NCI-H2227 (cell line): ENCODE data around the gene DNAJC22.
A peak's percentile ranks its signal among the peaks of the same experiment; 100 is the strongest.
"Not testable (repeated sequence)": the region's sequence is repeated elsewhere in the genome, so short reads cannot be mapped to it uniquely, and the experiment has no call there.

ENCODE experiments used
- DNase-seq: peaks from one replicate; lab custom pipeline; 2025; ENCODE audit not compliant: unreplicated experiment; lab: John Stamatoyannopoulos, UW

DNAJC22 gene

DNA sequence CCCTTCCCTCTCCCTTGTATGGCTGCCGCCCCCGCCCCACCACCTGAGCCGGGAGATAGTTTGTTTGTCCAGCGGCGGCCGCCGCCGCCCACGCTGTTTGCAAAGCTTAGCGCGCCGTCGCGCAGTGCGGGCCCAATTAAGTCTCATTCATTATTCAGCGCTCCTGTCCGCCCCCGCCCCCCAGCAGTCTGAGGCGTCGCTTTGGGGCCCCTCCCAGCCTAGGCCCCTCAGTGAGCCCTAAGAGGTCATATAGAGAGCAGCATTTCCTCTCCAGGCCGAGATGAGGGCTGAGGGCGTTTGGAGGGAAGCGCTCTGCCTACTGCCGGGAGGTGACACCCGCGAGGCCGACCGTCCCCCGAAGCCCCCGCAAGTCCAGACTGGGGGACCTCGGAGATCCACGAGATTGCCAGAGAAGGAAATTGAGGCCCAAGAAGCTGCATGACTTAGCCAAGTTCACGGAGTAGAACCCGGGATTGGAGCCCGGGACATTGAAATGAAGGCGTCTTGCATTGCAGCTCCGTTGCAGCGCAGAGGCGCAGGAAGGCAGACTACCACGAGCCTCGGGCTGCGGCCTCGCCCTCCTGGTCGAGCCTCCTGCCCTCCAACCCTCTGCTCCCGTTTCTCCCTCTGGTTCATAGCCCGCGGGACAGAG, at the start of gene DNAJC22:
Gene DNAJC22 (plus strand): TSS at position 230 of the 652 bp plus-strand sequence. CDS start 1,985 bp downstream, outside the sequence.
- DNase-seq = peak; percentile 16

DNA sequence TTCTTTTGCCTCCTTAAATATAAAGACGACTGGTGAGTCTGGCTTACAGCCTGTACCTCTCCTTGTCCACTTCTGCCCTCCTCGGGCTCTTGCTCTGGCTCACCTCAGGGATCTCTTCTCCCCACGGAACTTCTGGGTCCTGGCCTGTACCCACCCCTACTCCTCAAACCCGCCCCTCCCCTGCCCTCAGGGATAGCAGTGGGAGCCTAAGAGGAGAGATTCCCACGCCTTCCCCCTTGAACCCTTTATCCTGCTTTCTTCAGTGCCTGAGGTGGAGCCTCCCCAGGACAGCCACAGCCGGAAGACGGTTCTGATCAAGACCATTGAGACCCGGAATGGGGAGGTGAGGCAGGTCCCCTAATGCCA, 49.0 kb upstream of the DNAJC22 start:
- DNase-seq = no peak

DNA sequence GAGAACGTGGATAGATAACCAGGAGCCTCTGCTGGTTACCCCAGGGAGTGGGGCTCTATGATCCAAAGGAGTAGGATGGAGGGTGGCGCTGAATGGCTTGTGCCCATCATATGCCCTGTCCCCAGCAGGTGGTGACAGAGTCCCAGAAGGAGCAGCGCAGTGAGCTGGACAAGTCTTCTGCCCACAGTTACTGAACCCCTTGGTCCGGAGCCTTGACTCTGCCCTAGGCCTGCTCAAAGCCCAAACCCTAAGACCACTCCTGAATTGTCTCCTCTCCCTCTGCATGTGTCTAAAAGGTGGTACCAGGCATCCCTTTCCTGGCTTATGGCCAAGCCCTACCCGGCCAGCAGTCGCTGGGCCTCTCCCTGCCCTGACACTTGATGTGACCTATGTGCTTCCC, 48.5 kb upstream of the DNAJC22 start:
- DNase-seq = no peak

DNA sequence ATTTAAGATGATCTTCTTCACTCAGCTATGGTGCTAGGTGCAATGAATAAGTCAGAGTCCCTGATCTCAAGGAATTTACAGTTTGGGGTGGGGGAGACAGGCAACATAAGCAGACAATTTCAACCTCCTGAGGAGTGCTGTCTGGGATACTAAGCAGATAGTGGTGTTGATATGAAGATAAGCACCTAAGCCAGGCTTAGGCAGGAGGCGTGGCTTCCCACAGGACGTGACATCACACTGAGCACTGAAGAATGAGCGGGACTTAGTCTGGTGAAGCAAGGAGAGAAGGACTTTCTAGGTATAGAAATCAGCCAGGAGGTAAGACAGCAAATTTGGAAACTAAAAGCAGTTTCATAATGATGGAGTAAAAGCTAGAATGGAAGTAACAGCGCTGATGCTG, 44.9 kb upstream of the DNAJC22 start:
- DNase-seq = no peak

DNA sequence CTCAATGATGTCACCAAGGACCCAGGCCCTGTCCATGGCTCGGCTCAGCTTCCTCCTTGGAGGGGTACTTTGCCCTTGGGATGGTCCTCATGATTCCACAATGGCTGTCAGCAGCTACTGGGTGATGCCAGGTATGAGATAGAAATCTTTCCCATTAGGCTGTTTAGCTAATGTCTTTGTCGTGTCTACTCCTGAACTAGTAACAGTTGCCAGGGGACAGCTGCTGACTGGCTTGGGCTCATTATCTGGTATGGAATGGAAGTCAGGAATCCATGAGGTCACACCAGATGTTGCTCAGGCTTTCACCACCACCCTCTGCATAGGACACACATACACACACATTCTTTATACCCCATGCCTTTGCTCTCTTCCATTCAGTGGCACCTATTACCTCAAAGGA, 42.5 kb upstream of the DNAJC22 start:
- no peak for DNase-seq

DNA sequence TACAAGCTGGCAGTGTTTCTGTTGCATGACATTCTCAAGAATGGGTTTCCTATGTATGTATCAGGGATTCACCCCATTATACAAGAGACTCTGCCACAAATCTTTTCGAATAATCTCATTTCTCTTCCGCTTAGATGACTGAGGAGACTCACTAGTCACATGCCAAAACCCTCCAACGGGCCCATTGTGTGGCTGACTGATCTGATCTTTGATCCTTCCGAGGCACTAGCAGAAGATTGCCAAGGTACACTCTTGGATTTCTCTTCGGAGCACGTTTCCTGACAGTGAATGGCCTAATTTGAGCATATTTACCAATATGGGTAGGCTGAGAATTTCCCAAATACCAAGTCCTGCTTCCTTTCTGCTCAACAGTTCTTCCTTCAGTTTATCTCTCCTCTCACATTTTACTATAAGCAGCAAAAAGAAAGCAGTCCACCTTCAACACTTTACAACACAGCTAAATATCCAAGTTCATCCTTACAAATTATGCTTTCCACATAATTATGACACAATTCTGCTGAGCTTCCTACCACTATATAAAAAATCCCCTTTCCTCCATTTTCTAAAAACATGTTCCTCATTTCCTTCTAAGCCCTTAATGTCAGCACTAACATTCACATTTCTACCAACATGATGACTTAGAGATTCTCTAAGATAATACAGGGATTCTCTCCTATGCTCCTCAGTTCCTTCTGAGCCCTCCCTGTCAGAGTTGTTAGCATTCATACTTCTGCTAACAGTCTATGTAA, 40.8 kb upstream of the DNAJC22 start:
- no peak for DNase-seq

DNA sequence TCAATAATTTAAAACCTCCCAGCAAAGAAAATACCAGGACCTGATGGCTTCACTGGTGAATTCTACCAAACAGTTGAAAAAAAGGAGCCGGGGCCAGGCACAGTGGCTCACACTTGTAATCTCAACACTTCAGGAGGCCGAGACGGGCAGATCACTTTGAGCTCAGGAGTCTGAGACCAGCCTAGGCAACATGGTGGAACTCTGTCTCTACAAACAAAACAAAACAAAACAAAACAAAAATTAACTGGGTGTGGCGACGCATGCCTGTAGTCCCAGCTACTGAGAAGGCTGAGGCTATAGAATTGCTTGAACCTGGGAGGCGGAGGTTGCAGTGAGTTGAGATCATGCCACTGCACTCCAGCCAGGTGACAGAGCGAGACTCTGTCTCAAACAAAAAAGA, 37.3 kb upstream of the DNAJC22 start:
- no peak for DNase-seq

DNA sequence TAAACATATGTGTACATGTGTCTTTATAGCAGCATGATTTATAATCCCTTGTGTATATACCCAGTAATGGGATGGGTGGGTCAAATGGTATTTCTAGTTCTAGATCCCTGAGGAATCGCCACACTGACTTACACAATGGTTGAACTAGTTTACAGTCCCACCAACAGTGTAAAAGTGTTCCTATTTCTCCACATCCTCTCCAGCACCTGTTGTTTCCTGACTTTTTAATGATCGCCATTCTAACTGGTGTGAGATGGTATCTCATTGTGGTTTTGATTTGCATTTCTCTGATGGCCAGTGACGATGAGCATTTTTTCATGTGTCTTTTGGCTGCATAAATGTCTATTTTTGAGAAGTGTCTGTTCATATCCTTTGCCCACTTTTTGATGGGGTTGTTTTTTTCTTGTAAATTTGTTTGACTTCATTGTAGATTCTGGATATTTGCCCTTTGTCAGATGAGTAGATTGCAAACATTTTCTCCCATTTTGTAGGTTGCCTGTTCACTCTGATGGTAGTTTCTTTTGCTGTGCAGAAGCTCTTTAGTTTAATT, 36.2 kb upstream of the DNAJC22 start:
- not testable (repeated sequence) for DNase-seq

DNA sequence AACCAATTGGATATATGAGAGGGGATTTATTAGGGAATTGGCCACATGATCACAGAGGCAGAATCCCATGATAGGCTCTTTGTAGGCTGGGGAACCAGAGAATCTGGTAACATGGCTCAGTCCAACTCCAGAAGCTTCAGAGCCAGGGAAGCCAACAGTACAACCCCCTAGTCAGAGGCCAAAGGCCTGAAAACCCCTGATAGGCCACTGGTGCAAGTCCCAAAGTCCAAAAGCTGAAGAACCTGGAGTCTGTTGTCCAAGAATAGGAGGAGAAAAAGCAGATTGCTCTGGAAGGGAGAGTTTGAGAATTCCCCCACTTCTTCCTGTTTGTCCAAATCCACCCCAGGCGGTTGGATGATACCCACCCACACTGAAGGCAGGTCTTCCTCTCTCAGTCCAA, 31.9 kb upstream of the DNAJC22 start:
- DNase-seq = no peak

DNA sequence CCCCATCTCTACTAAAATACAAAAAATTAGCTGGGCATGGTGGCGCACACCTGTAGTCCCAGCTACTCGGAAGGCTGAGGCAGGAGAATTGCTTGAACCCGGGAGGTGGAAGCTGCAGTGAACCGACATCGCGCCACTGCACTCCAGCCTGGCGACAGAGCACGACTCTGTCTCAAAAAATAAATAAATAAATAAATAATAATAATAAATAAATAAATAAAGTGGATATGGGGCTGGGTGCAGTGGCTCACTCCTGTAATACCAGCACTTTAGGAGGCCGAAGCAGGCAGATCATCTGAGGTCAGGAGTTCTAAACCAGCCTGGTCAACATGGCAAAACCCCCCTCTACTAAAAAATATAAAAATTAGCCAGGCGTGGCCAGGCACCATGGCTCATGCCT, 29.6 kb upstream of the DNAJC22 start:
- not testable (repeated sequence) for DNase-seq

DNA sequence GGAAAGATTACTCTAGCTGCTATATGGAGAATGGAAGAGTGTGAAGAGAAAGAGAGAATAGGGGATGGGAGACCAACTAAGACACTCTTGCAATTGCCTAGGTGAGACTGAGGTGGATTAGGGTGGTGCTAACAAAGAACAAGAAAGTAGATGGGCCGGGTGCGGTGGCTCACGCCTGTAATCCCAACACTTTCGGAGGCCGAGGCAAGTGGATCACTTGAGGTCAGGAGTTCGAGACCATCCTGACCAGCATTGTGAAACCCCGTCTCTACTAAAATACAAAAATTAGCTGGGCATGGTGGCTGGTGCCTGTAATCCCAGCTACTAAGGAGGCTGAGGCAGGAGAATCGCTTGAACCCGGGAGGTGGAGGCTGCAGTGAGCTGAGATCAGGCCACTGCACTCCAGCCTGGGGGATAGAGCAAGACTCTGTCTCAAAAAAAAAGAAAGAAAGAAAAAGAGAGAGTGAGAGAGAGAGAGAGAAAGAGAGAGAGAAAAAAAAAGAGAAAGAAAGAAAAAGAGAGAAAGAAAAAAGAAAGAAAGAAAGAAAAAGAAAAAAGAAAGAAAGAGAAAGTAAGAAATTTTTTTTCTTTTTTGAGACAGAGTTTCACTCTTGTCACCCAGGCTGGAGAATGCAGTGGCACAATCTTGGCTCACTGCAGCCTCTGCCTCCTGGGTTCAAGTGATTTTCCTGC, 26.1 kb upstream of the DNAJC22 start:
- not testable (repeated sequence) for DNase-seq

DNA sequence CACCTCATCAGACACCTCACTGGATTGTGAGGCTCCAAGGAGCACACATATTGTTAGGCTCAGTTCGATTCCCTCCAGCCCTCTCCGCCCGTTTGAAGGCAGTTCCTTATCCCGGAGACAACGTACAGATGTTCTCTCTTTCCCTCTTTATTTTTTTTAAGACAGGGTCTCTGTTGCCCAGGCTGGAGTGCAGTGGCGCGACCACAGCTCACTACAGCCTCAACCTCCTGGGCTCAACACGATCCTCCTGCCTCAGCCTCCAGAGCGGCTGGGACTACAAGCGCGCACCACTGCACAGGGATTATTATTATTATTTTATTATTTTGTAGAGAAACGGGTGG, 24.4 kb upstream of the DNAJC22 start:
- DNase-seq = no peak

DNA sequence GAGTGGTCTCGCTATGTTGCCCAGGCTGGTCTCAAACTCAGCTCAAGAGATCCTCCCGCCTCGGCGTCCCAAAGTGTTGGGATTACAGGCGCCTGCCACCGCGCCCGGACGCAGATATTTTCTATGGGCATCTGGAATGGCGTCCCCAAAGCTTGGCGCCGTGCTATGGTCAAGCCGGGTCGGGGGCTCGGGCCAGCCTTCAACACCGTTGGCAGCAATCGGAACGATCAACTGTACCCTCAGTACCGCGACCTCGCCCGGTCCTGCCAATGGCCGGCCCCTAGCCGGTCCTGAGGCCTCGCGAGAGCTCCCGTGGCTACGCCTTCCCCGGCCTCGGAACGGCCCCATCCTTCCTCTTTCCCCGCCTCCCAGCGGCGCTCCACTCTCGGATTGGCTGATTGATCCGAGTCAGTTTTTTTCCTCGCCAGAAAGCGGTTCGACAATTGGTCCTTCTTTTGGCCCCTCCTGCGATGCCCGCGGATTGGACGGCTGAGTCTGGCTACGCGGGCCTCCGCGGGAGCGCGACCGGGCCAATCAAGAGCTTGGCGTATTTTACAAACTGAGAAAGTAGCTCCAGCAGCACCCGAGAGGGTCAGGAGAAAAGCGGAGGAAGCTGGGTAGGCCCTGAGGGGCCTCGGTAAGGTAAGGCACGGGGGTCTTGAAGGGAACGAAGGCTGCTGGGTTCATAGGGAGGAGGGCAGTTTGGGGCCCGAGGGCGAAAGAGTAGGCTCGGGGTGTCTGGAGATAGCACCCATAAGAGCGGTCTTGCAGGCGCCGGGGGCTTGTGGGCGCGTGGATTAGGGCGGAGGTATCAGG, 23.8 kb upstream of the DNAJC22 start, which contains the start of gene TROAP:
Gene TROAP (plus strand): TSS at position 548 of the 816 bp plus-strand sequence. CDS start 354 bp downstream, outside the sequence.
- DNase-seq = peak; percentile 97

DNA sequence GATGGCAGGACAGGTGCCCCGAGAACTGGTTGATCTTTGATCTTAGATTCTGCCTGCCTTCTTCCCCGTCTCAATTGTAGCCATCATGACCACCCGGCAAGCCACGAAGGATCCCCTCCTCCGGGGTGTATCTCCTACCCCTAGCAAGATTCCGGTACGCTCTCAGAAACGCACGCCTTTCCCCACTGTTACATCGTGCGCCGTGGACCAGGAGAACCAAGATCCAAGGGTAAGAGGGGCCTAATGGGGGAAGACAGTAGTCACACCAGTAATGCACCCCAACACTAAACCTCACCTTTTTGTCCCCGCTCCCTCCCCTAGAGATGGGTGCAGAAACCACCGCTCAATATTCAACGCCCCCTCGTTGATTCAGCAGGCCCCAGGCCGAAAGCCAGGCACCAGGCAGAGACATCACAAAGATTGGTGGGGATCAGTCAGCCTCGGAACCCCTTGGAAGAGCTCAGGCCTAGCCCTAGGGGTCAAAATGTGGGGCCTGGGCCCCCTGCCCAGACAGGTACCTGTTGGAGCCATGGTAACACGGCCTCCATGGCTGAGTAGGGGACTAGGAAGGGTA, 23.1 kb upstream of the DNAJC22 start:
- DNase-seq = no peak

DNA sequence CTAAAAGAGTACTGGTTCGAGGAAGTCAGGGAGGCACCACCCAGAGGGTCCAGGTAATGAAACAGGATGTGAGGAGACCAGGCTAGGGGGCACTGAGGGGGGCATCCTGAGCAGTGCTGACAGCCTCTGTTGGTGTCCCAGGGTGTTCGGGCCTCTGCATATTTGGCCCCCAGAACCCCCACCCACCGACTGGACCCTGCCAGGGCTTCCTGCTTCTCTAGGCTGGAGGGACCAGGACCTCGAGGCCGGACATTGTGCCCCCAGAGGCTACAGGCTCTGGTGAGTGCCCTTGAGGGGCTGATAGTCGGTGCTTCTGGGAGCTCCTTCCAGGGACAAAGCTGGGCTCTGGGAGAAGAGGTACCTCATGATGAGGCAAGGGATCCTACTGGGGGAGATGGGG, 21.1 kb upstream of the DNAJC22 start:
- no peak for DNase-seq

DNA sequence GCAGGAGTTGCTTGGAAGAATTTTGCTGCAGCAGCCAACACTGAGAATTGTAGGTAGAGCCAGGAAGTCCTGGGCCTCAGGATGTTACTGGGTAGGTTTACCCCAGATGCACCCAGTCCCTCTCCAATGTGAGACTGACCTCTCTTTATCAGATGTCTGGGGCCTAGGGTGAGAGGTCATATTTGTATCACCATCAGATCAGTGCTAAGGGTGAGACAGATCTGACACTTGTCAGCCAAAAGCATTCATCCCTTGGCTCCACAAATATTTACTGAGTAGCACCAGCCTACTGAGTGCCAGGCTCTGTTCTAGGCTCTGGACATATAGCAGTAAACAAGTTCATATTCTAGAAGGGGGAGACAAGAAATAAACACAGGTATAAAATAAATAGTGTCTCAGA, 19.3 kb upstream of the DNAJC22 start:
- no peak for DNase-seq

DNA sequence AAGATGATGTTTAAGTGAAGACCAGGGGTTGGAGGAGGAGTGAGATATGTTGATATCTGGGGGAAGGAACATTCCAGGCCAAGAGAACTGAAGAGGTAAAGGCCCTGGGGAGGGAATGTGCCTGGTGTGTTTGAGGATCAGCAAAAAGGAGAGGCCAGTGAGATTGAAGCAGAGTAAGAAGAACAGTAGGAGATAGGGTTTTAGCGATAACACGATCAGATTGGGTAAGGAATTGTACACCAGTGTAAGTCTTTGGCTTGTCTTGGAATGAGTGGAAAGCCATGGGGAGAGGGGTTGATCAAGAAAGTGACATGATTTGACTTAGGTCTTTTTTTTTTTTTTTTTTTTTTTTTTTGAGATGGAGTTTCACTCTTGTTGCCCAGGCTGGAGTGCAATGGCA, 18.8 kb upstream of the DNAJC22 start:
- no peak for DNase-seq

DNA sequence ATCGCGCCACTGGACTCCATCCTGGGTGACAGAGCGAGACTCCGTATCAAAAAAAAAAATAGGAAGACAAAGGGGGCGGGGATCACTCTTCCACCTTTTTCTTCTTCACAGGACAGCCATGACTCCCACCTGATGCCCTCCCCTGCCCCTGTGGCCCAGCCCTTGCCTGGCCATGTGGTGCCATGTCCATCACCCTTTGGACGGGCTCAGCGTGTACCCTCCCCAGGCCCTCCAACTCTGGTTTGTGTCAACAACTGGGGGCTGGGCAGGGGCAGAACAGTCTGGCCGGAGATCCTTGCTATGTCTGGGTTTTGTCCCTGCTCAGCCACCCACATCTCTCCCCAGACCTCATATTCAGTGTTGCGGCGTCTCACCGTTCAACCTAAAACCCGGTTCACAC, 17.9 kb upstream of the DNAJC22 start:
- no peak for DNase-seq

DNA sequence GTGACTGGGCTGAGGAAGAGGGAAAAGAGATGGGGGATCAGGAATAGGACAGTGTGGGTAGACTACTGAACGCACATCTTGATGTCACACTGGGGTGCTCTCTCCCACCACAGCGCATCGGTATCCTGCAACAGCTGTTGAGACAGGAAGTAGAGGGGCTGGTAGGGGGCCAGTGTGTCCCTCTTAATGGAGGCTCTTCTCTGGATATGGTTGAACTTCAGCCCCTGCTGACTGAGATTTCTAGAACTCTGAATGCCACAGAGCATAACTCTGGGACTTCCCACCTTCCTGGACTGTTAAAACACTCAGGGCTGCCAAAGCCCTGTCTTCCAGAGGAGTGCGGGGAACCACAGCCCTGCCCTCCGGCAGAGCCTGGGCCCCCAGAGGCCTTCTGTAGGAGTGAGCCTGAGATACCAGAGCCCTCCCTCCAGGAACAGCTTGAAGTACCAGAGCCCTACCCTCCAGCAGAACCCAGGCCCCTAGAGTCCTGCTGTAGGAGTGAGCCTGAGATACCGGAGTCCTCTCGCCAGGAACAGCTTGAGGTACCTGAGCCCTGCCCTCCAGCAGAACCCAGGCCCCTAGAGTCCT, 16.6 kb upstream of the DNAJC22 start:
- DNase-seq = no peak

DNA sequence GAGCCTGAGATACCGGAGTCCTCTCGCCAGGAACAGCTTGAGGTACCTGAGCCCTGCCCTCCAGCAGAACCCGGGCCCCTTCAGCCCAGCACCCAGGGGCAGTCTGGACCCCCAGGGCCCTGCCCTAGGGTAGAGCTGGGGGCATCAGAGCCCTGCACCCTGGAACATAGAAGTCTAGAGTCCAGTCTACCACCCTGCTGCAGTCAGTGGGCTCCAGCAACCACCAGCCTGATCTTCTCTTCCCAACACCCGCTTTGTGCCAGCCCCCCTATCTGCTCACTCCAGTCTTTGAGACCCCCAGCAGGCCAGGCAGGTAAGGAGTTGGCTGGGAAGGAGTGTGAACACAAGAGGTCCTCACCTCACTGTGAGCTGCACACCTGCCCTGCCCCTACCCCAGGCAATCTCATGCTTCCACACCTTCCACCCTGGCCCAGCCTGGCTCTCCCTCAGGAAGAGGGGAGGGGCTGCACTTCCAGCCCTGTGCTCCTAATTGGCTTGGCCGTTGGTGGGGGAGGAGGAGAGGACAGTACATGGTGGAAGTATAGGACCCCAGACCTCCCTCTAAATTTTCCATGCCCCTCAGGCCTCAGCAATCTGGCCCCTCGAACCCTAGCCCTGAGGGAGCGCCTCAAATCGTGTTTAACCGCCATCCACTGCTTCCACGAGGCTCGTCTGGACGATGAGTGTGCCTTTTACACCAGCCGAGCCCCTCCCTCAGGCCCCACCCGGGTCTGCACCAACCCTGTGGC, 15.9 kb upstream of the DNAJC22 start:
- no peak for DNase-seq
